ENCODE results near the gene MIR17HG.

- TF ChIP-seq, protein P1, sequence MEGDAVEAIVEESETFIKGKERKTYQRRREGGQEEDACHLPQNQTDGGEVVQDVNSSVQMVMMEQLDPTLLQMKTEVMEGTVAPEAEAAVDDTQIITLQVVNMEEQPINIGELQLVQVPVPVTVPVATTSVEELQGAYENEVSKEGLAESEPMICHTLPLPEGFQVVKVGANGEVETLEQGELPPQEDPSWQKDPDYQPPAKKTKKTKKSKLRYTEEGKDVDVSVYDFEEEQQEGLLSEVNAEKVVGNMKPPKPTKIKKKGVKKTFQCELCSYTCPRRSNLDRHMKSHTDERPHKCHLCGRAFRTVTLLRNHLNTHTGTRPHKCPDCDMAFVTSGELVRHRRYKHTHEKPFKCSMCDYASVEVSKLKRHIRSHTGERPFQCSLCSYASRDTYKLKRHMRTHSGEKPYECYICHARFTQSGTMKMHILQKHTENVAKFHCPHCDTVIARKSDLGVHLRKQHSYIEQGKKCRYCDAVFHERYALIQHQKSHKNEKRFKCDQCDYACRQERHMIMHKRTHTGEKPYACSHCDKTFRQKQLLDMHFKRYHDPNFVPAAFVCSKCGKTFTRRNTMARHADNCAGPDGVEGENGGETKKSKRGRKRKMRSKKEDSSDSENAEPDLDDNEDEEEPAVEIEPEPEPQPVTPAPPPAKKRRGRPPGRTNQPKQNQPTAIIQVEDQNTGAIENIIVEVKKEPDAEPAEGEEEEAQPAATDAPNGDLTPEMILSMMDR (IDR thresholded peaks at IDR 0.05), result no peak
- TF ChIP-seq POLR2A (IDR thresholded peaks at IDR 0.05), result no peak
Observed at GRCh38 chr13:91346062-91346461, 1.4 kb upstream of the MIR17HG start.
